Posterior cingulate gyrus (tissue), 11 donors: ENCODE data around the gene SNAPC3.
A peak's percentile ranks its signal among the peaks of the same experiment; 100 is the strongest.

ENCODE experiments used
- DNase-seq, 10 donors: peaks; one replicate each; pipeline versions ENCODE4 v3.0.0 to v3.0.0-alpha.2; 2020 to 2021; ENCODE audit warnings: mixed read lengths in 3 of 10
- intact Hi-C: fragments of 100-400 bp; cut with DNase I; formaldehyde crosslinking; loops from one replicate; pipeline ENCODE4 v1.15.1; 2023

The SNAPC3 gene

GRCh38 chr9:15485836-15486666 lies 63.4 kb downstream of the SNAPC3 start:
- intact Hi-C loops, result no loop called here
- DNase-seq, result no peak

- intact Hi-C loops, result no loop called here
Observed at GRCh38 chr9:15491950-15492349, 69.3 kb downstream of the SNAPC3 start.

GRCh38 chr9:15492485-15493150 lies 69.9 kb downstream of the SNAPC3 start:
- DNase-seq, result no peak
- intact Hi-C loops, result no loop called here

More at GRCh38 chr9:15491950-15492349, 69.3 kb downstream of the SNAPC3 start:
- no peak for DNase-seq

GRCh38 chr9:15498246-15498995 lies 75.7 kb downstream of the SNAPC3 start:
- no peak for DNase-seq
- intact Hi-C loops, result no loop called here

GRCh38 chr9:15499139-15499538 lies 76.5 kb downstream of the SNAPC3 start:
- no peak for DNase-seq
- intact Hi-C loops, result no loop called here

- no peak for DNase-seq
- intact Hi-C loops, result no loop called here
Observed at GRCh38 chr9:15501179-15501578, 78.5 kb downstream of the SNAPC3 start.

- DNase-seq, result peak in 1 of 10 donors; percentile 57
- intact Hi-C loops, result no loop called here
Observed at GRCh38 chr9:15501803-15502202, 79.1 kb downstream of the SNAPC3 start.

- intact Hi-C loops, result no loop called here
Observed at GRCh38 chr9:15505921-15506320, 83.2 kb downstream of the SNAPC3 start.

GRCh38 chr9:15509931-15510788 lies 87.5 kb downstream of the SNAPC3 start:
- intact Hi-C loops, result no loop called here
- peak; percentile 25 to 91 (median 44) for DNase-seq

More at GRCh38 chr9:15505921-15506320, 83.2 kb downstream of the SNAPC3 start:
- no peak for DNase-seq

- DNase-seq, result peak; percentile 64 to 96 (median 76)
- intact Hi-C loops, result loop anchor here (1.0 kb wide), 2 partner anchors 41 to 89 kb away; partner anchors contain the start of gene SNAPC3
Observed at GRCh38 chr9:15510789-15511575, 88.3 kb downstream of the SNAPC3 start, which contains the start of gene PSIP1. PSIP1 (minus strand) TSS chr9:15510970; CDS start chr9:15510188, 782 bp downstream.
